B cell (primary cell): Measurements from ENCODE around the gene MROH2A. TPM values are rescaled to one million over a fixed set of nuclear protein-coding genes. Genes with fewer than 3 reads are reported as not detected.

Experiments used
- ATAC-seq: fragments of 200-7000 bp; cut with Tn5 transposase; one replicate; pipeline ENCODE4 v1.10.0; 2021; ENCODE audit warnings: low read depth, mild to moderate bottlenecking, moderate number of reproducible peaks, moderate library complexity
- CTCF ChIA-PET: fragments of 350-600 bp; sonication (Branson Sonifier 250); formaldehyde crosslinking; loops from one replicate; lab custom pipeline; 2021; ENCODE audit warnings: antibody characterized with exemption, inconsistent platforms; lab: Charles Lee
- POLR2A ChIA-PET: fragments of 350-600 bp; sonication (Branson Sonifier 250); formaldehyde crosslinking; loops from one replicate; lab custom pipeline; 2021; ENCODE audit warnings: antibody characterized with exemption; lab: Charles Lee
- DNase-seq: peaks from one replicate; pipeline ENCODE4 v3.0.0; 2013
- H2AFZ ChIP-seq: 2 replicates; pipeline ENCODE4 v1.6.1; 2012; ENCODE audit warnings: mild to moderate bottlenecking, low read depth, low read length; ENCODE audit not compliant: insufficient read depth, poor library complexity, severe bottlenecking
- H3K27ac ChIP-seq, 2 donors: 1 replicate in 1 of 2; 2 replicates in 1 of 2; pipeline ENCODE4 v1.5.1; 2012 to 2013; ENCODE audit warnings: low read length in 2 of 2, mild to moderate bottlenecking in 2 of 2, moderate library complexity in 1 of 2
- H3K27me3 ChIP-seq, 4 experiments: fragments of 200-600 bp in 1 of 4; sonication (generic) in 1 of 4; replicated peaks in 1 of 4; 1 replicate in 2 of 4; 2 replicates in 2 of 4; pipeline versions ENCODE4 v1.6.1 to v1.7.0; 2013 to 2016; ENCODE audit warnings: low read length in 3 of 4, mild to moderate bottlenecking in 2 of 4, mixed read lengths in 1 of 4, moderate library complexity in 1 of 4; ENCODE audit not compliant: insufficient read depth in 4 of 4, control insufficient read depth in 3 of 4; ENCODE audit errors: control extremely low read depth in 1 of 4
- H3K36me3 ChIP-seq, 2 experiments: replicated peaks in 1 of 2; 1 replicate in 1 of 2; 2 replicates in 1 of 2; pipeline versions ENCODE4 v1.6.1 to v1.7.1; 2013; ENCODE audit warnings: low read length in 1 of 2; ENCODE audit not compliant: insufficient read depth in 2 of 2, control insufficient read depth in 1 of 2; ENCODE audit errors: control extremely low read depth in 1 of 2, extremely low read depth in 1 of 2
- H3K4me1 ChIP-seq, 2 donors: fragments of 200-600 bp in 1 of 2; sonication (generic) in 1 of 2; 1 replicate in 1 of 2; 2 replicates in 1 of 2; pipeline versions ENCODE4 v1.5.1 to v1.6.1; 2013 to 2017; ENCODE audit warnings: low read length in 2 of 2; ENCODE audit not compliant: control insufficient read depth in 2 of 2, insufficient read depth in 2 of 2
- H3K4me2 ChIP-seq: replicated peaks from 2 replicates; pipeline ENCODE3; 2012; ENCODE audit warnings: mild to moderate bottlenecking, low read depth, low read length; ENCODE audit not compliant: poor library complexity, severe bottlenecking
- H3K4me3 ChIP-seq, 5 experiments: fragments of 200-600 bp in 1 of 5; sonication (generic) in 1 of 5; 1 replicate in 3 of 5; 2 replicates in 2 of 5; pipeline versions ENCODE4 v1.5.1 to v1.7.0; 2011 to 2016; ENCODE audit warnings: low read length in 4 of 5, mild to moderate bottlenecking in 4 of 5, low read depth in 2 of 5, control low read depth in 1 of 5, moderate library complexity in 1 of 5; ENCODE audit not compliant: insufficient read depth in 1 of 5; ENCODE audit errors: control extremely low read depth in 1 of 5, extremely low read depth in 1 of 5
- H3K79me2 ChIP-seq: fragments of 200-600 bp; sonication (generic); one replicate; pipeline ENCODE4 v1.6.0; 2016; ENCODE audit warnings: low read length; ENCODE audit not compliant: control insufficient read depth, insufficient read depth
- H3K9ac ChIP-seq: fragments of 200-600 bp; sonication (generic); 2 replicates; pipeline ENCODE4 v1.6.1; 2017; ENCODE audit warnings: mild to moderate bottlenecking, low read length, moderate library complexity
- H3K9me3 ChIP-seq, 3 donors: one replicate each; pipeline versions ENCODE4 v1.6.1 to v1.7.1; 2013; ENCODE audit warnings: low read length in 2 of 3; ENCODE audit not compliant: control insufficient read depth in 2 of 3, insufficient read depth in 1 of 3; ENCODE audit errors: control extremely low read depth in 1 of 3
- H4K20me1 ChIP-seq: 2 replicates; pipeline ENCODE4 v1.6.0; 2012; ENCODE audit warnings: mild to moderate bottlenecking, low read length; ENCODE audit not compliant: insufficient read depth, control insufficient read depth, poor library complexity, severe bottlenecking
- H3K27ac Mint-ChIP-seq: one replicate; pipeline ENCODE4 v1.8.0; 2021; ENCODE audit warnings: mixed read lengths
- H3K27me3 Mint-ChIP-seq: one replicate; pipeline ENCODE4 v1.8.0; 2021; ENCODE audit warnings: mixed read lengths
- H3K4me1 Mint-ChIP-seq: one replicate; pipeline ENCODE4 v1.8.0; 2021; ENCODE audit warnings: mixed read lengths
- H3K4me3 Mint-ChIP-seq: one replicate; pipeline ENCODE4 v1.8.0; 2021; ENCODE audit warnings: mixed read lengths
- H3K9me3 Mint-ChIP-seq: one replicate; pipeline ENCODE4 v1.8.0; 2022; ENCODE audit warnings: mixed read lengths; ENCODE audit not compliant: insufficient read depth
- CTCF ChIP-seq: fragments of 200-600 bp; IDR thresholded peaks from one replicate; pipeline ENCODE4 v1.8.0; 2022; ENCODE audit warnings: antibody characterized with exemption, mild to moderate bottlenecking
- EZH2 ChIP-seq: IDR thresholded peaks from 2 replicates; pipeline ENCODE4 v1.6.1; 2012; ENCODE audit warnings: borderline replicate concordance, low read depth, mild to moderate bottlenecking, moderate library complexity, low read length; ENCODE audit not compliant: insufficient read depth, poor library complexity, severe bottlenecking
- WGBS: methylation state at CpG from one replicate; pipeline ENCODE4 v1.1.5; 2013; ENCODE audit warnings: missing lambda C conversion rate; ENCODE audit not compliant: insufficient coverage; 5-methylcytosine and 5-hydroxymethylcytosine counted together
- intact Hi-C: fragments of 100-400 bp; cut with micrococcal nuclease; formaldehyde crosslinking; loops from one replicate; pipeline ENCODE4 v1.10.0; 2022
- polyA plus RNA-seq: library from polyadenylated mRNA; depleted of rRNA; stranded (reverse); fragments of >200 nt; gene quantifications from 2 replicates; pipeline ENCODE4 v1.2.3, GENCODE V29; 2012
- total RNA-seq, 2 donors: library from RNA; stranded (reverse); fragments of 120-200 nt in 1 of 2; gene quantifications; 1 replicate in 1 of 2; 2 replicates in 1 of 2; pipeline versions ENCODE4 v1.2.3 to v1.2.4, GENCODE V29; 2013 to 2022

Gene MROH2A
- total and polyA plus RNA-seq, 2 donors (not counting 1 experiment from before 2014, with no cell fraction given), result not detected

GRCh38 chr2:233816334-233816733, 38.2 kb downstream of the MROH2A start:
- intact Hi-C loops, result no loop called here
- H3K9me3 Mint-ChIP-seq, result no peaks in the 10 kb centered on the region
- H3K4me3 Mint-ChIP-seq, result no peak overlapping the region
- ChIA-PET CTCF (interaction anchor here (0.6 kb wide), 1 partner anchor 692 kb away, joined by 3 read pairs; no protein-coding TSS in a partner anchor), POLR2A (no interaction called here)
- DNase-seq (no peak), ATAC-seq (no peak)
- Histone ChIP-seq H3K36me3 (no peaks in the 10 kb centered on the region), H3K9me3 (peaks cover 0 to 6% (median 0%) of the 10 kb centered on the region in 3 donors), H3K27ac (no peak overlapping the region), H3K4me1 (no peaks in the 10 kb centered on the region), H3K4me3 (no peak overlapping the region), H3K9ac (no peak overlapping the region), H3K27me3 (peaks cover 0 to 5% (median 0%) of the 10 kb centered on the region in 4 experiments), H2AFZ (no peak overlapping the region), H3K4me2 (no peak overlapping the region), H4K20me1 (no peaks in the 10 kb centered on the region), H3K79me2 (no peaks in the 10 kb centered on the region)
- 83% methylated on average over 1 of the region's 2 CpGs for WGBS
- no peaks in the 10 kb centered on the region for H3K4me1 Mint-ChIP-seq
- TF ChIP-seq CTCF, result no peak
- TF ChIP-seq EZH2, result no peak
- no peak overlapping the region for H3K27ac Mint-ChIP-seq
- peaks cover 16% of the 10 kb centered on the region for H3K27me3 Mint-ChIP-seq

DNA sequence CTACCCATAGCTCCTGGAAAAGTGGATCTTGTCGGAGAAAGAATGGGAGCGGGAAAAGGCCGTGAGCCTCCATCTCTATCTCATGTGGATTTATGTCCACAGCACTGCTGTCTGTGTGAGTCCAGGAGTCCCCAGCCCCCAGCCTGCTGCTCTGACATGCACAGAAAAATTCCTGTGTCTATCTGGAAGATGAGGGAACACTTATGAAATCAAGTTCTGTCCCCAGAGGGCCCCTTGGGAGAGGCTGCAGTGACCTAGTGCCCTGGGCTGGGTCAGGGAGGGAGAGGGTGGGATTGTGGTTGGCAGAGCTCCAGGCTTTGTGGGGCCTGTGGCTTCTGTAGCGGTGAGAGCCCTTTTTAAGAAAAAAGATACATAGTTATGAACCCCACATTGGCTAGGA, 38.6 kb downstream of the MROH2A start:
- Histone ChIP-seq H3K4me3 (no peak overlapping the region), H3K27ac (no peak overlapping the region), H3K36me3 (no peaks in the 10 kb centered on the region), H3K27me3 (peaks cover 0 to 5% (median 0%) of the 10 kb centered on the region in 4 experiments), H3K9ac (no peak overlapping the region), H3K9me3 (peaks cover 0 to 6% (median 0%) of the 10 kb centered on the region in 3 donors), H3K4me2 (no peak overlapping the region), H3K79me2 (no peaks in the 10 kb centered on the region), H4K20me1 (no peaks in the 10 kb centered on the region), H2AFZ (no peak overlapping the region), H3K4me1 (no peaks in the 10 kb centered on the region)
- H3K9me3 Mint-ChIP-seq, result no peaks in the 10 kb centered on the region
- WGBS, result 88% methylated on average over 3 of the region's 4 CpGs
- ChIA-PET POLR2A (no interaction called here), CTCF (interaction anchor here (0.6 kb wide), 1 partner anchor 691 kb away, joined by 3 read pairs; no protein-coding TSS in a partner anchor)
- DNase-seq (no peak), ATAC-seq (no peak)
- H3K4me1 Mint-ChIP-seq, result no peaks in the 10 kb centered on the region
- H3K27me3 Mint-ChIP-seq, result peaks cover 16% of the 10 kb centered on the region
- TF ChIP-seq CTCF (no peak), EZH2 (no peak)
- intact Hi-C loops, result no loop called here
- H3K27ac Mint-ChIP-seq, result no peak overlapping the region
- no peak overlapping the region for H3K4me3 Mint-ChIP-seq
